Superior temporal gyrus (tissue), 1 donor: ENCODE results near the gene BBX.
"Not testable (repeated sequence)": the region's sequence is repeated elsewhere in the genome, so short reads cannot be mapped to it uniquely, and the experiment has no call there.

ENCODE experiments used
- DNase-seq: peaks from one replicate; pipeline ENCODE4 v3.0.0-alpha.2; 2016; ENCODE audit errors: extremely low spot score

Gene BBX

GRCh38 chr3:107683447-107683846, 160.7 kb downstream of the BBX start:
- DNase-seq, result no peak

- no peak for DNase-seq
Measured at GRCh38 chr3:107684431-107684925, 161.7 kb downstream of the BBX start.

DNA sequence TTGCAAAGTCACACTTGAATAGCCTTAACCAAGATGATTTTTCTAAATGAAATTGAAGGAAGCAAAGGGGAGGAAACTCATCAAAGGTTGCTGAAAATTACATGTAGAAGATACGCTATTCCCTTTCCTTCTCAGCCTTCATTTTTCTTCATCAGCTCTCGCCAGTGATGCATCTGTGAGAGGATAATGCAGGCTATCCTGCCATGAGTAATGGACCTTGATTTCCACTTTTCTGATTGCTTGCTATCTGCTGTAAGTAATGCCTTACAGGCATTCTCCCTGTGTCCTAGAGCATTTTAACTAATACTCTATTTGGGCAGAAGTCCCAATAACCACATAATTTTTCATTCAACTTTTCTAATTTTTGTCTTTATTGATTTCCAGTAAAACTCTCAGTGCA, 162.6 kb downstream of the BBX start:
- no peak for DNase-seq

GRCh38 chr3:107687056-107687581, 164.4 kb downstream of the BBX start:
- no peak for DNase-seq

GRCh38 chr3:107689355-107689754, 166.6 kb downstream of the BBX start:
- DNase-seq, result no peak

DNA sequence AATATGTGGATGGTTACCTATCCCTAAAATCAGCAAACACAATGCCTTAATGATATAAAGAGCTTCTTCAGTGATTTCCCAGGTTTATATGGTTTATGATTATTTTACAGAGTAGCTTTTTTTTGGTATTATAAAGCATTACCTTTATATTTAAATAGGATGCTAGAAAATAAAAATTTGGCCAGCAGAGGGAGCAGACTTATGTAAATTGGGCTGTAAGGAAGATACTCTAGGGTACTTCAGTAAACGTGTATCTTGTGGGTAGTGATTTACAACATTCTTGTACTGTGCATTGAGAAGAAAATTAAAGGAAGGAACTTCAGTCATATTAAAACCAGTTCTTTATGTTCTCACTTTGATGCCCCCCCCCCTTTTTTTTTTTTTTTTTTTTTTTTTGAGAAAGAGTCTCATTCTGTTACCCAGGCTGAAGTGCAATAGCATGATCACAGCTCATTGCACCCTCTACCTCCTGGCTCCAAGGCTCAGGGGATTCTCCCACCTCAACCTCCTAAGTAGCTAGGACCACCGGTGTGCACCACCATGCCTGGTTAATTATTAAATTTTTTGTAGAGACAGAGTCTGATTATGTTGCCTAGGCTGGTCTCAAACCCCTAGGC, 167.9 kb downstream of the BBX start:
- DNase-seq, result peak; percentile 94

DNA sequence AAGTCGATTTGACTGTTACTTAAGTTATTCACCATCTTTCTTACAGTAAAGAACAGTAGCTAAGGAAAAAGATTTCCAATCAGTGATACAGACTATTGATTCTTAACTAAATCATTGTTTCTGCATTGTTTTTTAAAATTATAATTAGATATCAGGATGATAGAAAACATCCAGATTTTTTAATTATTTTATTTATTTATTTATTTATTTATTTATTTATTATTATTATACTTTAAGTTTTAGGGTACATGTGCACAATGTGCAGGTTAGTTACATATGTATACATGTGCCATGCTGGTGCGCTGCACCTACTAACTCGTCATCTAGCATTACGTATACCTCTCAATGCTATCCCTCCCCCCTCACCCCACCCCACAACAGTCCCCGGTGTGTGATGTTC, 169.2 kb downstream of the BBX start:
- not testable (repeated sequence) for DNase-seq

DNA sequence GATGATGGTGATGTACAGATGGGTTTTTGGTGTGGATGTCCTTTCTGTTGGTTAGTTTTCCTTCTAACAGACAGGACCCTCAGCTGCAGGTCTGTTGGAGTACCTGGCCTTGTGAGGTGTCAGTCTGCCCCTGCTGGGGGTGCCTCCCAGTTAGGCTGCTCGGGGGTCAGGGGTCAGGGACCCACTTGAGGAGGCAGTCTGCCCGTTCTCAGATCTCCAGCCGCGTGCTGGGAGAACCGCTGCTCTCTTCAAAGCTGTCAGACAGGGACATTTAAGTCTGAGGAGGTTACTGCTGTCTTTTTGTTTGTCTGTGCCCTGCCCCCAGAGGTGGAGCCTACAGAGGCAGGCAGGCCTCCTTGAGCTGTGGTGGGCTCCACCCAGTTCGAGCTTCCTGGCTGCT, 174.6 kb downstream of the BBX start:
- not testable (repeated sequence) for DNase-seq

DNA sequence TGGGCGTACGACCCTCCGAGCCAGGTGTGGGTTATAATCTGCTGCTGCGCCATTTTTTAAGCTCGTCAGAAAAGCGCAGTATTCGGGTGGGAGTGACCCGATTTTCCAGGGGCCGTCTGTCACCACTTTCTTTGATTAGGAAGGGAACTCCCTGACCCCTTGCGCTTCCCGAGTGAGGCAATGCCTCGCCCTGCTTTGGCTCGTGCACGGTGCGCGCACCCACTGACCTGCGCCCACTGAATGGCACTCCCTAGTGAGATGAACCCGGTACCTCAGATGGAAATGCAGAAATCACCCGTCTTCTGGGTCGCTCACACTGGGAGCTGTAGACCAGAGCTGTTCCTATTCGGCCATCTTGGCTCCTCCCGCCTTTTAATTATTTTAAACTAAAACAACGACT, 175.1 kb downstream of the BBX start:
- not testable (repeated sequence) for DNase-seq

DNA sequence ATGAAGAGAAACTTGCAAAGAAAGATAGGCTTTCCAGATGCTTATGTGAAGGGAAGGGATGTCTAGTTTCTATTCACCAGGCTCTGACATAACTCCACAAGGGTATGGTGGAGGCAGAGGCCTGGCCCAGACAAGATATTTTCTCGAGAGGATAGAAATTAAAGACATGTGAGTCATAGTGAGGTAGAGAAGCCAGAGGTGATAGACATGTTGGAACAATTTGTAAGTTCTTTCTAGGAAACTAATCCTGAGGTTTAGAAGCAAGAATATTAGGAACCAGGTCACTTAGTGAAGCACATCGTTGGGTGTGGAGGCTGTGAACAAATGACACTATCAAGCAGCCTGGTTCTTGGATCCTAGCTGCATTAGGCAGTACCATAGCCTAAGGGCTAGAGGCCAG, 176.9 kb downstream of the BBX start:
- no peak for DNase-seq

DNA sequence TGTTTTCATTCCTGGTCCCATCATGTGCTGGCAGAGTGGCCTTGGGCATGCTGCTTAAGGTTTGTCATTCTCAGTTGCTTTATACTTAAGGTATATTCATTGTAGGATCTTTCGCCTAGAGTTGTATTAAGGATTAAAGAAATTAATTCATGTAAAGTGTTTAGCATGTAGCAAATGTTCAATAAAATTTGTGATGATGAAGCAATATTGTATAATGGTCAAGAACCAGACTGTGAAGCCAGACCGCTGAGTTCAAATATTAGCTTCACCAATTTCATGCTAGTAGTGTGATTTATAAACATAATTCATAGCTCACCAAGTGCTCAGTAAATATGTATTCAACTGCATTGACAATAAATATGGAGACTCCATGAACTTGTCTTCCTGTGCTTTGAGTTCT, 178.5 kb downstream of the BBX start:
- DNase-seq, result no peak

GRCh38 chr3:107704477-107704876, 181.7 kb downstream of the BBX start:
- DNase-seq, result no peak

DNA sequence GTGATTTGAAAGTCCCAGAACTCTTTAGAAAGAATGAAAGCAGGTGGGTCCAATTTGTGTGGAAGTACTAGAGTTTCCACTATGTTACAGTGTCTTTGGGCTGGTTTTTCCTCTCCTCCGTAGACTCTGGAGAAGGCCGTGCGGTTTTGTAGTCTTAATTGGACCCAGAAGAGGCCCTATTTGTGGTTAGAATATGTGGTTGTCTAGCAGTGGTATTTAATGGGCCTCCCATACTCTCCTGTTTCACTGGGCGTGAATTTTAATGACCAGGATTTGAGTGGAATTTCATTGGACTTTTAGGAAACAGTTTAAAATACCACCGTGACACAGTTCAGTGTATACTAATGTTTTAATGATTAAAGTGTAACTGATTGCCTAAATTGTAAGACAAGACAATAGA, 182.3 kb downstream of the BBX start:
- DNase-seq, result no peak

DNA sequence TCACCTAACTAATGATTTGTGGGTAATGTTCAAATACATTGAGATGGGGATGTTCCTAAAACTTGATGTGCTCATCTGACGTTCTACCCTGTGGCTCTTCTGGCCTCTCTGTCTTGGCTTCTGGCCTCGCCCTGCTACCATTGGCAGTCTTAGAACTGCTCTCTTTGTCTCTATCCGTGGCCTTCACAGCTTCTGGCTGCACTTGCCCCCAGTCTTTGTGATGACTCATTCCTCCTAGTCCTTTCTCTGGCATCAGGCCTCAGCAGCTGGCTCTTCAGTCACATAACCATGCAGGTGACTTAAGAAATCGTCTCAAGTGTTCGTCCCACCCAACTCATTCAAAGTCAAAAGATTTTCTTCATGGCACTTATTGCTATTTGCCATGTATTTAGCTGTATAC, 188.1 kb downstream of the BBX start:
- DNase-seq, result no peak

- DNase-seq, result no peak
Measured at GRCh38 chr3:107716734-107717133, 194.0 kb downstream of the BBX start.

GRCh38 chr3:107718547-107718946, 195.8 kb downstream of the BBX start:
- no peak for DNase-seq

DNA sequence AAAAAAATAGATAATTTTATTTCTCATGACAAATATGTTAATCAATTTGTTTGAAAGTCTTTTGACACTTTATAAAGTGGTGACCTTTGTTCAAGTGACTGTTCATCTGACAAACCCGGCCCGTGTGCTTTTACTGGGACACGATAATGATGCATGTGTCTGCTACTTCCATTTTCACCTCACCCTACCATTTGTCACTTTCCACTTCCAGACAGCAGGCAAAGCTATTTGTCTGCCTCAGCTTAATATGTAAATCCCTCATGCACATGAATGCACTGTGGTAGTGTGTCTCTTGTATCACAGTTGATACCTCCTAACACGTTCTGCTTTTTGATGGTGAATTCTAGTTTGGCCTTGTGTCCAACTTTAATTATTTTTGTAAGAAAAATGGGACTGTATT, 204.3 kb downstream of the BBX start:
- no peak for DNase-seq

DNA sequence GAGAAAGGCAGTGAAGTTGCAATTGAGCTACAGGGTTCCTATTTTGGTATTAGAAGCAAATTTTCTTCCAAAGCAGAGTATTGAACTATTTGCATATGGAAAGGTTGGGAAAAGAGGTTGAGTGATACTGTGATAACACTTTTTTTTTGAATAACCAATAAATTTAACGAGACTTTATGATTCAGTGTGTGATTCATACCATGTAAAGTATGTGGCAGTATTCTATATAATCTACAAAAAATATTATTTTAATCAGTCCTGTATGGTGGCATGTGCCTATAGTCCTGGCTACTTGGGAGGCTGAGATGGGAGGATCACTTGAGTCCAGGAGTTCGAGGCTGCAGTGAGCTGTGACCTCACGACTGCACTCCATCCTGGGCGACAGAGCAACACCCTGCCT, 206.9 kb downstream of the BBX start:
- no peak for DNase-seq

- DNase-seq, result no peak
Measured at GRCh38 chr3:107734317-107734716, 211.6 kb downstream of the BBX start.

GRCh38 chr3:107737914-107738313, 215.2 kb downstream of the BBX start:
- no peak for DNase-seq

- no peak for DNase-seq
Measured at GRCh38 chr3:107738486-107739183, 215.9 kb downstream of the BBX start.

- DNase-seq, result no peak
Measured at GRCh38 chr3:107739227-107739626, 216.5 kb downstream of the BBX start.
